Transverse colon (tissue), 3 donors: Measurements from ENCODE around the gene TNFRSF11A.

Experiments used
- POLR2A ChIP-seq: fragments of 450-650 bp; IDR thresholded peaks from one replicate; pipeline ENCODE4 v1.6.1; 2016; ENCODE audit warnings: antibody characterized with exemption, mild to moderate bottlenecking, moderate library complexity
- TF ChIP-seq, protein P1 (sequence below), 5 experiments: fragments of 200-600 bp in 3 of 5; fragments of 450-650 bp in 2 of 5; sonication (generic) in 3 of 5; IDR thresholded peaks; 1 replicate in 2 of 5; 2 replicates in 3 of 5; pipeline ENCODE4 v1.5.1; 2016 to 2017; ENCODE audit warnings: antibody characterized with exemption in 5 of 5, inconsistent platforms in 3 of 5, mild to moderate bottlenecking in 2 of 5, moderate library complexity in 1 of 5

- TF ChIP-seq, protein P1, sequence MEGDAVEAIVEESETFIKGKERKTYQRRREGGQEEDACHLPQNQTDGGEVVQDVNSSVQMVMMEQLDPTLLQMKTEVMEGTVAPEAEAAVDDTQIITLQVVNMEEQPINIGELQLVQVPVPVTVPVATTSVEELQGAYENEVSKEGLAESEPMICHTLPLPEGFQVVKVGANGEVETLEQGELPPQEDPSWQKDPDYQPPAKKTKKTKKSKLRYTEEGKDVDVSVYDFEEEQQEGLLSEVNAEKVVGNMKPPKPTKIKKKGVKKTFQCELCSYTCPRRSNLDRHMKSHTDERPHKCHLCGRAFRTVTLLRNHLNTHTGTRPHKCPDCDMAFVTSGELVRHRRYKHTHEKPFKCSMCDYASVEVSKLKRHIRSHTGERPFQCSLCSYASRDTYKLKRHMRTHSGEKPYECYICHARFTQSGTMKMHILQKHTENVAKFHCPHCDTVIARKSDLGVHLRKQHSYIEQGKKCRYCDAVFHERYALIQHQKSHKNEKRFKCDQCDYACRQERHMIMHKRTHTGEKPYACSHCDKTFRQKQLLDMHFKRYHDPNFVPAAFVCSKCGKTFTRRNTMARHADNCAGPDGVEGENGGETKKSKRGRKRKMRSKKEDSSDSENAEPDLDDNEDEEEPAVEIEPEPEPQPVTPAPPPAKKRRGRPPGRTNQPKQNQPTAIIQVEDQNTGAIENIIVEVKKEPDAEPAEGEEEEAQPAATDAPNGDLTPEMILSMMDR (IDR thresholded peaks at IDR 0.05), result no peak
- no peak for TF ChIP-seq POLR2A
Observed at GRCh38 chr18:62280058-62280457, 45.1 kb upstream of the TNFRSF11A start.
